HG03280 (cell line): ENCODE results near the gene CCNY.
"Not testable (repeated sequence)": the region's sequence is repeated elsewhere in the genome, so short reads cannot be mapped to it uniquely, and the experiment has no call there.

Experiments
- ATAC-seq: cut with Tn5 transposase; IDR thresholded peaks from one replicate; pipeline ENCODE4 v1.9.1; 2021; ENCODE audit warnings: mild to moderate bottlenecking, moderate library complexity; ENCODE audit not compliant: unreplicated experiment

The CCNY gene

DNA sequence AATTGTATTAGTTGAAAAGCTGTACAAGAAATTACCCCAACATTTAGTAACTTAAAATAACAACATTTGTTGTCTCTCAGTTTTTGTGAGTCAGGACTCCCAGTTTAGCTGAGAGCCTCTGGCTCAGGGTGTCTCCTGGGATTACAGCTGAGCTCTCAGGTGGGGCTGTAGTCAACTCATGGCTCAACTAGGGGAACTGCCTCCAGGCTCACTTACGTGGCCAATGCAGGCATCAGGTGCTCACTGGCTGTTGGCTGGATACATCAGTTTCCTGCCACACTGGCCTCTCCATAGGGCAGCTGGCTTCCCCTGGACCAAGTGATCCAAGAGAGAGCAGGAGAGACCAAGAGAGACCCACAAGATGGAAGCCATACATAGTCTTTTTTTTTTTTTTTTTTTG is 17.5 kb downstream of the CCNY start:
- no peak for ATAC-seq

DNA sequence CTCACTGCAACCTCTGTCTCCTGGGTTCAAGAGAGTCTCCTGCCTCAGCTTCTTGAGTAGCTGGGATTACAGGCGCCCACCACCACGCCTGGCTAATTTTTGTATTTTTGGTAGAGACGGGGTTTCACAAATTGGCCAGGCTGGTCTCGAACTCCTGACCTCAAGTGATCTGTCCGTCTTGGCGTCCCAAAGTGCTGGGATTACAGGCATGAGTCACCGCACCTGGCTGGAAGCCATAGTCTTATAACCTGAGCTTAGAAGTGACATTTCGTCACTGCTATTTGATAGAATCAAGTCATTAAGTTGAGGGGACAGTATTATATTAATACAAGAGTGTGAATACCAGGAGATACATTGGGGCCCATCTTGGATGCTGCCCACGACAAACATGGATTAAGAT is 17.9 kb downstream of the CCNY start:
- not testable (repeated sequence) for ATAC-seq

DNA sequence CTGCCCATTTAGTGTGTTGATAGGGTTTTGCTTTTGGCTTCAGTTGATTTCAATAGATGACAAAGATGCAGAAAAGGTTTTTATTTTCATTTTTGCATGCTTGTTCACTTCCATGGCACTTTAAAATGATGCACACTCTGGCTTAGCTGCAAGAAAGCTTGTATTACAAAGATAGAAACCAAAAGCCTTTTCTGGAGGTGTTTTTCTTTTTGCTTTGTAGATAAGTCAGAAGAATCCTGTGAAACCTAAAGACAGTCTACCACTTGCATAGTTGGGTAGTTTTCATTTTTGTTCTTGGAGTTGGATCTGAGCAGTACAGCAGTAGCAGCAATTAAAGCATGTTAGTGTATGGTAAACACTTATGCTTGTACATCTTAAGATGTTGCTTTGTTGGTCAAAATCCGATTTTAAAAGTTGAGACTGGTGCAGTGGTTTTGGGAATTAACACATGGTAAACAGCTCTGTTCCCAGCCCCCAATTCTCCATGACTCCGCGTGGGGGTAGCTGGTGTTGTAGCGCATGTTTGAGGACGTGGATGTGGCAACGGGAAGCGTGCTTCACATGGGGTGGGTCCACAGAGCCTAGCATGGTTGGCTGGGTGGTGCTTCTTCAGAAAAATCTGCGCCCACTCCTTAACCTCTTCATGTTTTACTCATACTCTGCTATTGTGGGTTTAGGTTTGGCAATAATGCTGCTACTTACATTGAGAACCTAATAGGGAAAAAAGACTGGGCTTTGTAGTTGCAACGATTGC is 19.8 kb downstream of the CCNY start:
- peak; percentile 53 for ATAC-seq

DNA sequence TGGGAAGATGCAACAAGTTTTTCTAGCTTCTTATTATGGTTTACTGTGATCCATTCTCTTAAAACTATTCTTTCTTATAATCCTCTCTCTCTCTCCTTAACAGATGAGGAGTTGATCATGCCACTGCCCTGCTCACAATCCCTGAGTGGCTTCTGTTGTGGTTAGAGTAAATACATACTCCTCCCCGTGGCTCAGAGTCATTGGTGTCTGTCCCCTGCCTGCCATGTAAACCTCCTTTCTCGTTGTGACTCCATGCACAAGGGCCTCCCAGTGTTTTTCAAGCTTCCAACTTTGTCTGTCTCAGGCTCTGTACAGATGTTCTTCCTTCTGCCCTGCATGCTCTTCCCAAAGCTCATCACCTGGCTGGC is 20.4 kb downstream of the CCNY start:
- ATAC-seq: no peak

DNA sequence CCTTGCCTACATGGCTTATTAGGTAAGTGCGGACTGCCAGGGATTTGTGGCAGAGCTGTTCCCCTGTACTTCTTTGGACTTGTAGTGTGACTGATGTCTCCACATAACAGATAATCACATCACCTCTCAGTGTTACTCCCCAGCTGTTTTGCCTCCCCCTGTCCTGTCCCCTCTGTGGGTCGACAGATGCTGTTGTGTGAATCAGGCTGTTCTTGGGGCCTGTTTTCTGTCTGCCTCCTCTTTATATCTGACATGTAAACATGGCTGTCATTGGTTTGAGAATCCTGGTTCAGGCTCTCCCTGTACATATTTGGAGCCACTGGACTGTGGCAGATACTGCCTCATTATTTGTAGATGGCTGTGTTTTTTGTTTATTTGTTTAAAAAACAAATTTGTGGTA is 22.7 kb downstream of the CCNY start:
- no peak for ATAC-seq

DNA sequence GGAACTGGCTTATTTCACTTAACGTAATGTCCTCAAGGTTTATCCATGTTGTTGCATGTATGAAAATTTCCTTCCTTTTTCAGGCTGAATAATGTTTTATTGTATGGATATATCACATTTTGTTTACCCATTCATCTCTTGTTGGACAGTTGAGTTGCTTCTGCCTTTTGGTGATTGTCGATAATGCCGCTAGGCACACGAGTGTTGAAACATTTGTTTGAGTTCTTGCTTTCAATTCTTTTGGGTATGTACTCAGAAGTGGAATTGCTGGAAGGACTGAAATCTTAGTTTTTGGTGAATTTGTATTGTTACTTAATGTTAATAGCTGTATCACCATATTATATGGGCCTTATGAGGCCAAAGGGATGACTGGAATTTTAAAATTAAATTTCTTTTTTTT is 23.6 kb downstream of the CCNY start:
- no peak for ATAC-seq

DNA sequence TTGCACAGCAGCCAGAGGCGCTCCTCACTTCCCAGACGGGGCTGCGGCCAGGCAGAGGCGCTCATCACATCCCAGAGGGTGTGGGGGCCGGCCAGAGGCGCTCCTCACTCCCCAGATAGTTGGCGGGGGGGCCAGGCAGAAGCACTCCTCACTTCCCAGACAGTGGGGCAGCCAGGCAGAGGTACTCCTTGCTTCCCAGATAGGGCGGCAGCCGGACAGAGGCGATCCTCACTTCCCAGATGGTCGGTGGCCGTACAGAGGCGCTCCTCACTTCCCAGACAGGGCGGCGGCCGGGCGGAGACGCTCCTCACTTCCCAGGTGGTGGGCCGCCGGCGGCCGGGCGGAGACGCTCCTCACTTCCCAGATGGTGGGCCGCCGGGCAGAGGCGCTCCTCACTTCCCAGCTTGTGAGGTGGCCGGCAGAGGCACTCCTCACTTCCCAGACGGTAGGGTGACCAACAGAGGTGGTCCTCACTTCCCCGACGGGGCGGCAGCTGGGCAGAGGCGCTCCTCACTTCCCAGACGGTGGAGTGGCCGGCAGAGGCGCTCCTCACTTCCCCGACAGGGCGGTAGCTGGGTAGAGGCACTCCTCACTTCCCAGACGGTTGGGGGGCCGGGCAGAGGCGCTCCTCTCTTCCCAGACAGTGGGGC is 26.5 kb downstream of the CCNY start:
- ATAC-seq: no peak

DNA sequence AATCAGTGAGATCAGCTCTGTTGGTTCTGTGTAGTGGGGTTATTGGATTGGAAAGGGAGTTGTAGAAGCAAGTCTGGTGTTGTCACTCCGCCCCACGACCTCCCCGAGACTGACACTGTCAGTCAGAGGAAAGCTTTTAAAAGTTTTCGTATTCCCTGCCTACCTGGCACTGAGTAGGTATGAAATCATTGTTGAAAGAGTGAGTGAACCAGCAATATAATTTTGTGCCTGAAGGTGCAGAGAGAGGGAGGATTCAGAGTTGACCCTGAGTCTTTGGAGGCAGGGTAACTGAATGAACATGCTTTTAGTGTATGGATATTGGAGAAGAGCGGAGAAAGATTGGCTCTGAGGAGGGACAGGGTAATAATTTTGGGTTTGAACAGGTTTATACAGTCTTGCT is 27.3 kb downstream of the CCNY start:
- no peak for ATAC-seq

DNA sequence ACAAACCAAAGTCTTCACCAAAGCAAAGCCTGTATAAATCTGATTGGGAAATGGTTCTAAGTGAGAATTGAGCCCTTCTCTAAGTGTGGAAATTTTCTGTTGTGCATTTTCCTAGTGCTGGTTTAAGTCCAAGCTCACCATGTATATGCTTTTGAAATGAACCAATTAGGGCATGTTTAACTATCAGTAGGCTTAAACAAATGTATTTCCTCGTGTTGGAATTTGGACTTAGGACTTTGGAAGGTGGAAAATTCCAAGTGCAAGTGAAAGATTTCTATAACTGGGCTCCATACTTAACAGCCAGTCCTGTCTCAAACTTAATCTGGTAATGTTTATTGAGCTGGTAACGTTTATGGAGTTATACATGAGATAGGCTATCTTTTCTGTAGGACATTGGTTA is 28.5 kb downstream of the CCNY start:
- ATAC-seq: no peak

DNA sequence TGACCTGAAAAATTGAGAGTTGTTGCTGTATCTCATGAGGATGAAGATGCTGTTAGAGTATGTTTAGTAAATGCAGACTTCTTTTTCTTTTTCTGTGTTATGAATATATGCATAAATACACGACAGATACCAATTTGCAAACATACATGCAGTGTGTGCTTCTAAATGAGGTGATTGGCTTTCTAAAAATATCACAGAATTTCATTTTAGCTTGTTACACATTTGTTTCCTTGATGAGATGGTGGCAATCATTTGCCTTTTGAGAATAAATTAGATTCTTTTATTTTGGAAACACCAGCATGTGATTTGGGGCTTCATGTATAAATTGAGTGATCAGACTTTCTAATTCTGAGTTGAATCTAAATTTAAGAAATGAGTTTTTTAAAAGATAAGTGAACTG is 29.7 kb downstream of the CCNY start:
- ATAC-seq: no peak

DNA sequence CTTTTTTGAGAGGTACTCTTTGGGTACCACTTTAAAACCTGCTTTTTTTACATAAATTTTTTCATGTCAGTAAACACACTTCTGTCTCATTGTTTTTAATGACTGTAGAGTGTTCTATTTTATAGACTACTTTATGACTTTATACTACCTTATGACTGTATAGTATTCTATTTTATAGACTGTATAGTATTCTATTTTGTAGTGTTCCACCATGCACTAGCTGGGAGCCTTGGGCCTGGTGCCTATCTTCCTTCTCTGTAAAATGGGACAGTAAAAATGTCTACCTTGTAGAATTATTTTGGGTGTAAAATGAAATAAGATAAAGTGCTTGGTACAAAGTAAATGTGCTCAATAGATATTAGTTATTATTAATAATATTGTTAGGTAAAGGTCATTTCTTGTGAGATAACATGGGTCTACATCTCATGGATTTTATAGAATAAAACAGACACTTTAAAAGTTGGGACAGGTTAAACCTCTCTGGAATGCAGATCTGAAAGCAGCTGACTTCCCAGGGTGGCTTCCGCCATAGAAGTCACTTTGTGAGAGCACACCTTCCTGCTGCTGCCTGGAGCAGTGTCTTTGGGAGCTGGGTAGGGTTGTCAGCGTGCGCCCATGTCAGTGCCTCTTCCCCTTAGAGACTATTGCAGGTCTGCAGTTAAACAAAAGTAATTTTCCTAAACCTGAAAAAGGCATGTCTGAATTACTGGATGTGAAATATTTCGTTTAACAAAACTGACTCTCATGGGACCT is 31.0 kb downstream of the CCNY start:
- ATAC-seq: no peak

DNA sequence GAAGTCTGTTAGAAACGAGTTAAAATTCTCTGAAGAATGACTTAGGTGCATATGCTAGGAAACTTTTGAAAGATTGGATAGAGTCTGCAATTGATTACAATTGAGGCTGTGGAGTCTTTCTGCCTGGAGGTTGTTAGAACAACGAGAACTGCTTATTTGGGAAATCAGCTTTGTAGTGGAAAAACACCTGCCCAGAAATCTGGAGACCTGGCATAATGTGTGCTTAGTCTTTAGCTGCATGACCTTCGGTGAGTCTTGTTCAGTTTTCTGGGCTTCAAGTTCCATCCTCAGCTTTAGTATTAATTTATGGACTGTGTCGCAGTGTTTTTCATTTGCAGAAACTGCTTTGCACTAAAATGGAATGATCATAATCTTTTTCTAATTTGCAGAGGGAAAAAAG is 31.7 kb downstream of the CCNY start:
- ATAC-seq: no peak

DNA sequence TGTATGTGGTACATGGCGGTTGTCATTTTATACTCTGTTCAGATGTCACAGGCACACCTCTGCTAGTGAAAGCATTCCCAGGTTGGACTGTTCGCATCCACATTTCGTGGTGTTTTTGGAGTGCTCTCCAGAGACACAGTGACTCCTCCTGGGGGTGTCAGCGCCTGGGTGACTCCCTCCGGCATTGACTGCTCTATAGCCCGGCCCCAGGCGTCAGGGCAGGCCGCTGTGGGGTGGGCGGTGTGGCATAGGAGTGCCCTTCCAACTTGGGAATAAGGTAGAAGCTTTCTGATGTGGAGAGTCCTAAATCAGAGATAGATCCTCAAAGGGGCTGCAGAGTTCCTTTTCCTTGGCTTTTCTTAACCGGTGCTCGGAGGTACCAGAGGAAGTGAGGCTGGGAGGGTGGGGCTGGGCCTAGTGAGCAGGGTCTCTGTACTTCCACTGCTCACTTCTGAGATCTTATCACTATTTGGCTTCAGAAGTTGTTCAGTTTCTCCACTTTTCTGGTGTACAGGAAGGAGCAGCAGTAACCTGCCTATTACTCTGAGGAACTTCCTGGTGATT is 32.3 kb downstream of the CCNY start:
- no peak for ATAC-seq

DNA sequence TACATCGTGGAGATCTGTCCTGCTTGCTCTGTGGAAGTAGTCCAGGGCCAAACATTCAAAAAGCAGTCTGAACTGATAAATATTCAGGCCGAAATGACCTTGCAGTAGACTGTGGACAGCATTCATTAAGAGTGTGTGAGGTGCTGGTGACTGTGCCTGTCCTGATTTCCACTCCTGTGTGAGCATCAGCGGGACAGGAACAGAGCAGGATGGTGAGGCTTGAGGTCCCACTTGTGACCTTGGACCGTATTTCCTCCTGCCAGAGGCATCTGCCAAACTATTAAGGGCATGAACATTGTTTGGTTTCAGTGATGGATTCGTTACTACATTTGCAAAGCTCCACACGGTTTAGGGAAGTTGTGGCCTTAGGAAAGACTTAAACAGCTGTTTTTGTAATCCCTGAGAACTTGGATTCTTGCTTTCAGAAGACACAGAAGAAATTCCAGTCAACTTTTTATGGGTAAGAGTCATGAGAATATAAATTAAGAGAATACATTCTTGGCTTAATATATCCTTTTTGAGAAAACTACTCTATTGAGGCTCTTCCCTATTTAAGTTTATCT is 32.8 kb downstream of the CCNY start:
- ATAC-seq: no peak

DNA sequence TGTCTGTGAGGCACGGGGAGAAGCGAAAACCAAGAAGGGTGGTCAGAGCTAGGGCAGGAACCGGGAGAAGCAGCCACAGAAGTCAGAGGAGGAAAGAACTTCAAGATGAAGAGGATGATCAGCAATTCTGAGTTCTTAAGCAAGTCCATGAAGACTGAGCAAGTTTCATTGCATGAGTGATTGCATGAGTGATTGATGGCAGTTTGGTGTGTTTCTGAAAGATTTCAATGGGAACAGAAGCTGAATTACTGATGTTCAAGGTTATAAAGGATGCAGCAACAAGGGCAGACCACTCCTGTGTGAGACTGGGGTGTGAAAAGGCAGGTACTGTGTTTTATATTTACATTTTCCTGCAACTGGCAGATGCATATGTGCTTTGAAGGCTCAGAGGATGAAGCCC is 35.4 kb downstream of the CCNY start:
- ATAC-seq: no peak

DNA sequence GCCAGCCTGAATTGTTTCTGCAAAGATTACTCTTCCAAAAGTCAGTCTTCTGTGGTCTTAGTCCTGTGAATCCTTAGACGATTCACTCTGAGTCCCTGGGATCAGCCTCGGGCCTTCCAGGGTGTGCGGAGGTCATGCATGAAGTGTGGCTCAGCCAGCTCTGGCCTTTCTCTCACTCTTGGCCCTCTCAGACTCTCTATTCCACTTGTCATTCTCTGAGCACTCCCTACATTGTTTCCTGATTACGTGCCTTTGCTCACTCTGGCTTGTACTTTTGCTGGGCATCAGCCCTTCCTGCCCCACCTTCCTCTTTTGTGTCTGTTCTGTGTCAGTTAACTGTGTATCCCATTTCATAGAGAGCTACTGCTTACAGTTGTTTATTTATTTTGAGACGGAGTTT is 36.0 kb downstream of the CCNY start:
- ATAC-seq: no peak

DNA sequence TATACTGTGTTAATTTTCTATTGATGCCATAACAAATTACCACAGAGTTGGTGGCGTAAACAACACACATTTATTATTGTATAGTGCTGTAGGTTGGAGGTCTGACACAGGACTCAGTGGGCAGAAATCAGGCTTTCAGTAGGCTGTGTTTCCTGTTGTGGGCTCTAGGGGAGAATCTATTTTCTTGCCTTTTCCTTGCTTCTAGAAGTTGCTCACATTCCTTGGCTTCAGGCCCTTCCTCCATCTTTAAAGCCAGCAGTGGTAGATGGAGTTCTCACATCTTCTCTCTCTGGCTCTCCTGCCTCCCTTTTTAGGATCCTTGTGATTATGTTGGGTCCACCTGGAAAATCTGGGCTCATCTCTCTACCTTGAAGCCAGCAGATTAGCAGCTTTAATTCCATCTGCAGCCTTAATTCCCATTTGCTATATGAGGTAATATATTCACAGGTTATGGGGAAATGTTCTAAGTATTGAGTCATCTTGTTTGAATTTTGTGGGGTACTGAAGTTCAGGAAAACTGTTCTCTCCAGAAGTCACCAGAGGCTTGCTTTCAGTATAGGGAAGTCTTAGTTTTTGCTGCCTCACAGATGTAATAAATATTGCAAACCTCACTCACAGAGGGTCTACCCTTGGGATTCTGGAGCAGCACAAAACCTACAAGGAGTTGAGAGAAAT is 38.9 kb downstream of the CCNY start:
- ATAC-seq: no peak

DNA sequence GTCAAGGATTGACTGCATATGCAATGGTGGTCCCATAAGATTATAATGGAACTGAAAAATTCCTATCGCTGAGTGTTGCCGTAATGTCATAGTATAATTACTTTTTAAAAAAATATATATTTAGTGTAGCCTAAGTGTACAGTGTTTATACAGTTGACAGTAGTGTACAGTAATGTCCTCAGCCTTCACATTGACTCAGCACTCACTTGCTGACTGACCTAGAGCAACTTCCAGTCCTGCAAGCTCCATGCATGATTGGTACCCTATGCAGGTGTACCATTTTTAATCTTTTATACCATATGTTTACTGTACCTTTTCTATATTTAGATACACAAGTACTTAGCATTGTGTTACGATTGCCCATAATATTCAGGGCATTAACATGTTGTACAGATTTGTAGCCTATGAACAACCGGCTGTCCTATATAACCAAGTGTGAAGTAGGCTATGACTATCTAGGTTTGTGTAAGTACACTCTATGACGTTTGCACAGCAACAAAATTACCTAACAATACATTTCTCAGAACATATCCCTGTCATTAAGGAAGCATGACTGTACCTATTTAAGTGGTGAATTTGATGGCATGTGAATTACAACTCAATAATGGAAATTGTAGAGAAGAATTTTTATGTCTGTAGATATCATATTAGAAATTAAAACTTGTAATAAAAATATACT is 40.9 kb downstream of the CCNY start:
- no peak for ATAC-seq

DNA sequence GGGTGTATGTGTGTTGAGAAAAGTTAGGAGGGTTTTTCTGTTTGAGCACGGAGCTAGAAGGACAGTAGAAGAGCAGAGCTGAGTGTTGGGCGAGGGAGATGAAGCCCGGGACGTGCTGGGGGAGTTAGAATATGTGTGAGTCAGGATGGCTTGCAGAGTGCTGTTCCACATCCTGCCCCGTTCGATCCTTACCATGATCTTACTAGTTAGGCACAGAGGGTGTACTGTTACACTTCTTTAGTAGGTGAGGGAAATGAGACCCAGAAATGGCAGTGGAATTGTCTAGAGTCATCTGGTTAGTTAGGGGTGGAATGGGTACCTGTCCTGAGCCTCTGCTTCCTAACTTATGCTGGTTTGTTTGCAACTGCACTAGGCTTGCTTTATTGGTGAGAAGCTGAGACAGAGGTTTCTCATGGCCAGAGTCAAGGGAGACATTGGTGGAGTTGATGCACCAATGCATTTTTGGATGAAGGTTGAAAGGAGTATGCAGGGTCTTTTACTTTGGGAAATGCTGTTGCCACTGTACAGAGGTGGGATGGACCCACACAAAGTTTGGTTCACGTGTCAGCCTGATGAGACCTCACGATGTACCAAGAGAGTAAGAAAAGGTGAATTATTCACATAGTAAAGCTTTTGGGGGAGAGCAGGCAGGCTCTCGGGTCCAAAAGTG is 42.4 kb downstream of the CCNY start:
- ATAC-seq: no peak
